GM18861 (cell line): ENCODE measurements around the gene F7.
"Not testable (repeated sequence)": the region's sequence is repeated elsewhere in the genome, so short reads cannot be mapped to it uniquely, and the experiment has no call there.

Source experiments
- ATAC-seq: cut with Tn5 transposase; IDR thresholded peaks from one replicate; pipeline ENCODE4 v1.9.1; 2021; ENCODE audit not compliant: unreplicated experiment

Gene F7

GRCh38 chr13:113105032-113105920 is at the start of gene F7:
TSS of gene F7 (plus strand) at chr13:113105791. CDS start at chr13:113105842, 51 bp downstream.
- ATAC-seq, result no peak

- no peak for ATAC-seq
Measured at GRCh38 chr13:113057084-113057483, 48.5 kb upstream of the F7 start.

GRCh38 chr13:113057559-113057958 is 48.0 kb upstream of the F7 start:
- ATAC-seq, result not testable (repeated sequence)

- ATAC-seq, result no peak
Measured at GRCh38 chr13:113058129-113058987, 47.2 kb upstream of the F7 start.

- no peak for ATAC-seq
Measured at GRCh38 chr13:113058988-113059850, 46.4 kb upstream of the F7 start.

GRCh38 chr13:113059891-113060290 is 45.7 kb upstream of the F7 start:
- ATAC-seq, result no peak

GRCh38 chr13:113060557-113061270 is 44.9 kb upstream of the F7 start:
- no peak for ATAC-seq

GRCh38 chr13:113061271-113061625 is 44.3 kb upstream of the F7 start:
- no peak for ATAC-seq

- no peak for ATAC-seq
Measured at GRCh38 chr13:113061796-113062425, 43.7 kb upstream of the F7 start.

GRCh38 chr13:113062691-113063090 is 42.9 kb upstream of the F7 start:
- ATAC-seq, result no peak

GRCh38 chr13:113063091-113063491 is 42.5 kb upstream of the F7 start:
- no peak for ATAC-seq

- no peak for ATAC-seq
Measured at GRCh38 chr13:113064000-113064533, 41.5 kb upstream of the F7 start.

GRCh38 chr13:113064534-113065405 is 40.8 kb upstream of the F7 start:
- ATAC-seq, result no peak

GRCh38 chr13:113065406-113066141 is 40.0 kb upstream of the F7 start:
- ATAC-seq, result no peak

GRCh38 chr13:113066142-113066455 is 39.5 kb upstream of the F7 start:
- no peak for ATAC-seq

- no peak for ATAC-seq
Measured at GRCh38 chr13:113066746-113067145, 38.8 kb upstream of the F7 start.

- no peak for ATAC-seq
Measured at GRCh38 chr13:113069861-113070805, 35.5 kb upstream of the F7 start.
